ENCODE measurements around the gene ADAMTS12. TPM values are rescaled to one million over a fixed set of nuclear protein-coding genes. Genes with fewer than 3 reads are reported as not detected.

Gene ADAMTS12
- total and polyA plus RNA-seq, 2 of the 8 experiments (the other 6 are each of a cell fraction or from before 2014, with no cell fraction given): 6.4 to 12.8 TPM

- TF ChIP-seq CHD7 (IDR thresholded peaks at IDR 0.05; ENCODE audit: insufficient replicate concordance, low read length) (no peak), GABPA (IDR thresholded peaks at IDR 0.05; ENCODE audit: borderline replicate concordance, insufficient read depth, low read length) (no peak), ATF3 (IDR thresholded peaks at IDR 0.05; ENCODE audit: insufficient read depth, low read depth, low read length) (no peak)
These were observed 232.1 kb downstream of the ADAMTS12 start (continued) for GRCh38 chr5:33659526-33660169.

All from H1 (cell line).